ENCODE data around the gene ATP5PB.

DNA sequence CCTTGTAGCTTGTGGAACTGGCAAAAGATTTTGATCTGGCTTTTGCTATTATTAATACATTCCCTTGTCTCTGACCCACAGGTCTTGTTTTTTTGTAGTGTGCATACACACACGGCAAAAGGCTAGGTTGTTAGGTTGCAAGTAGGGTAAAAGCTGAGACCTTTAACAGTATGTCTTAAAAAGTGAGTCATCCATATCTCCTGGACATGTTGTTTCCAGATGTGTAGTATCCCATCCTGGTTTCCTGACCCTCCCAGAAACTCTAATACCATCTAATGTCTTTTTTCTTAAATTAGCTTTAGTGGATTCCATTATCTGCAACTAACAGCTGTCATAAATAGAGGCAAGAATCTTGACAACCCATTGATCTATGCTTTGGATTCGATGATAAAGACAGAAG is 36.4 kb upstream of the ATP5PB start:
- TF ChIP-seq, protein P1, sequence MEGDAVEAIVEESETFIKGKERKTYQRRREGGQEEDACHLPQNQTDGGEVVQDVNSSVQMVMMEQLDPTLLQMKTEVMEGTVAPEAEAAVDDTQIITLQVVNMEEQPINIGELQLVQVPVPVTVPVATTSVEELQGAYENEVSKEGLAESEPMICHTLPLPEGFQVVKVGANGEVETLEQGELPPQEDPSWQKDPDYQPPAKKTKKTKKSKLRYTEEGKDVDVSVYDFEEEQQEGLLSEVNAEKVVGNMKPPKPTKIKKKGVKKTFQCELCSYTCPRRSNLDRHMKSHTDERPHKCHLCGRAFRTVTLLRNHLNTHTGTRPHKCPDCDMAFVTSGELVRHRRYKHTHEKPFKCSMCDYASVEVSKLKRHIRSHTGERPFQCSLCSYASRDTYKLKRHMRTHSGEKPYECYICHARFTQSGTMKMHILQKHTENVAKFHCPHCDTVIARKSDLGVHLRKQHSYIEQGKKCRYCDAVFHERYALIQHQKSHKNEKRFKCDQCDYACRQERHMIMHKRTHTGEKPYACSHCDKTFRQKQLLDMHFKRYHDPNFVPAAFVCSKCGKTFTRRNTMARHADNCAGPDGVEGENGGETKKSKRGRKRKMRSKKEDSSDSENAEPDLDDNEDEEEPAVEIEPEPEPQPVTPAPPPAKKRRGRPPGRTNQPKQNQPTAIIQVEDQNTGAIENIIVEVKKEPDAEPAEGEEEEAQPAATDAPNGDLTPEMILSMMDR (IDR thresholded peaks at IDR 0.05; ENCODE audit: poor library complexity, severe bottlenecking) = no peak
- no peak for TF ChIP-seq EP300 (conservative IDR thresholded peaks at IDR 0.05; ENCODE audit: poor library complexity, severe bottlenecking)
- TF ChIP-seq MXI1 (conservative IDR thresholded peaks at IDR 0.05; ENCODE audit: poor library complexity, severe bottlenecking) = no peak
- TF ChIP-seq, protein P2, sequence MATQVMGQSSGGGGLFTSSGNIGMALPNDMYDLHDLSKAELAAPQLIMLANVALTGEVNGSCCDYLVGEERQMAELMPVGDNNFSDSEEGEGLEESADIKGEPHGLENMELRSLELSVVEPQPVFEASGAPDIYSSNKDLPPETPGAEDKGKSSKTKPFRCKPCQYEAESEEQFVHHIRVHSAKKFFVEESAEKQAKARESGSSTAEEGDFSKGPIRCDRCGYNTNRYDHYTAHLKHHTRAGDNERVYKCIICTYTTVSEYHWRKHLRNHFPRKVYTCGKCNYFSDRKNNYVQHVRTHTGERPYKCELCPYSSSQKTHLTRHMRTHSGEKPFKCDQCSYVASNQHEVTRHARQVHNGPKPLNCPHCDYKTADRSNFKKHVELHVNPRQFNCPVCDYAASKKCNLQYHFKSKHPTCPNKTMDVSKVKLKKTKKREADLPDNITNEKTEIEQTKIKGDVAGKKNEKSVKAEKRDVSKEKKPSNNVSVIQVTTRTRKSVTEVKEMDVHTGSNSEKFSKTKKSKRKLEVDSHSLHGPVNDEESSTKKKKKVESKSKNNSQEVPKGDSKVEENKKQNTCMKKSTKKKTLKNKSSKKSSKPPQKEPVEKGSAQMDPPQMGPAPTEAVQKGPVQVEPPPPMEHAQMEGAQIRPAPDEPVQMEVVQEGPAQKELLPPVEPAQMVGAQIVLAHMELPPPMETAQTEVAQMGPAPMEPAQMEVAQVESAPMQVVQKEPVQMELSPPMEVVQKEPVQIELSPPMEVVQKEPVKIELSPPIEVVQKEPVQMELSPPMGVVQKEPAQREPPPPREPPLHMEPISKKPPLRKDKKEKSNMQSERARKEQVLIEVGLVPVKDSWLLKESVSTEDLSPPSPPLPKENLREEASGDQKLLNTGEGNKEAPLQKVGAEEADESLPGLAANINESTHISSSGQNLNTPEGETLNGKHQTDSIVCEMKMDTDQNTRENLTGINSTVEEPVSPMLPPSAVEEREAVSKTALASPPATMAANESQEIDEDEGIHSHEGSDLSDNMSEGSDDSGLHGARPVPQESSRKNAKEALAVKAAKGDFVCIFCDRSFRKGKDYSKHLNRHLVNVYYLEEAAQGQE (IDR thresholded peaks at IDR 0.05; ENCODE audit: borderline replicate concordance) = no peak
- TF ChIP-seq EZH2 (IDR thresholded peaks at IDR 0.05; ENCODE audit: borderline replicate concordance, insufficient read depth, low read length, poor library complexity, severe bottlenecking) = no peak
